Hematopoietic multipotent progenitor cell treated with erythropoietin and hydrocortisone succinate and interleukin-3 and kit ligand, for 6 days (in vitro differentiated cells): Measurements from ENCODE around the gene ANKRD44.
A peak's percentile ranks its signal among the peaks of the same experiment; 100 is the strongest.

Experiments used
- DNase-seq: peaks from one replicate; pipeline ENCODE4 v3.0.0-alpha.2; 2015

Gene ANKRD44

DNA sequence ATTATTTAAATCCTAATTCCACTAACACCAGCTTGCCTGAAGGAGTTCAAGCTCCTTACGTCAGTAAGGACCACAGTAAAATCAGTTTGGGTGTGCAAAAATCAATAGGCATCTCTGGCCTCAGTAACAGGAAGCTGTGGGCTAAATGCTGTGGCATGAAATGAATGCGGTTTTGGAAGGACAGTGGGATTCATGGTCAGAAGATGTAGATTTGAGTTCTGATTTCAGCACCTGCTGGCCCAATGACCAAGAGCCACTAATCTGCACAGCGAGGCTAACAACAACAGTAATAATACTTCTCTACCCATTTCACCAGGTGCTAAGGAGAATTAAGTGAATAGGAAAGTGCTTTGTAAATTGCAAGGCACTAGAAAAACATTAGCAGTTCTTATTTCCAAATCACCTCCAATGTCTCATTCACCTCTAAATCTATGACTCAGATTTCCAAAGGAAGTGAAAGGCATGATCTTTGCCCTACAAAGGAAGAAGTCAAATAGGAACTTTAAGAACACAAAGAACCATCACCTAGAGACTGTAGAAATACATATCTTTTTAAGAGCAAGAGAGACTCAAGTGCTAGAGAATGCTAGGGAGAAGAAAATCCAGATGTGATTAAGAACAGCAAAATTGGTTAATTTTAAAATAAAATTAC lies 172.6 kb downstream of the ANKRD44 start:
- no peak for DNase-seq

DNA sequence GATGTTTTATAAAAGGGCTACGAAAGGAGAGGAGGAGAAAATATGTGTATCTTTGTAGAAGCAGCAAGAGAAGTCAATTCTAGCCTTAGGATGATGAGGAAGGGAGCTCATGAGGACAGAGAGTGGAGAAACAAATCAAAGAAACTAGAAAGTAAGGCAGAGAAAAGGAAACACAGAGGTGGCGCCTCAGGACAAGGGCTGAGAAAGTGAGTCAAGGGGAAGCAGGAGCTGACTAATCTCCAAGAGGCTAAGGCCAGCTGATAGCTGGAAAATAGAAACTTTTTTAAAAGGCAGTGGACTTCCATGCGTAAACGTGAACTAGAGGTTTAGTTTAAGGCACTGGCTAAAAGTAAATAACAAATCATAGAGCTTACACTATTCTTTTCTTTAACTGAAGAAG lies 173.3 kb downstream of the ANKRD44 start:
- DNase-seq = no peak

DNA sequence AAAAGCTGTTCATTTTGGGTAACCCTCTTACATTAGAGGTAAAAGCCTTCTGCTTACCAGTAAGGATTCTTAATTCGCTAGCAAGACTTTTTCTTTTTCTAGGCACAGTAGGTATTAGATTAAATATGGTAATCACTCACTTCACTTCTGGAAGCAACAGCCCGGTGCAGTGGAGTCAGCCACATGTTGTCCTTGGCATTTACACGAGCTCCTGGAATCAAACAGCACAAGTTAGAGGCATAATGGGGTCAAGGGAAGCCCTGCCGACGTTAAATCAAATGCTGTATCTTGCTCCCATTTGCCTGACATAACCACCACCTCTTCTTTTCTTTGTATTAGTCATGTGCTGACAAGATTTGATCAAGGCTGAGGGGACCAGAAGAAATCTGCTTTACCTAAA lies 174.1 kb downstream of the ANKRD44 start:
- no peak for DNase-seq

- DNase-seq = no peak
Measured at GRCh38 chr2:197135806-197136205, 174.8 kb downstream of the ANKRD44 start.

DNA sequence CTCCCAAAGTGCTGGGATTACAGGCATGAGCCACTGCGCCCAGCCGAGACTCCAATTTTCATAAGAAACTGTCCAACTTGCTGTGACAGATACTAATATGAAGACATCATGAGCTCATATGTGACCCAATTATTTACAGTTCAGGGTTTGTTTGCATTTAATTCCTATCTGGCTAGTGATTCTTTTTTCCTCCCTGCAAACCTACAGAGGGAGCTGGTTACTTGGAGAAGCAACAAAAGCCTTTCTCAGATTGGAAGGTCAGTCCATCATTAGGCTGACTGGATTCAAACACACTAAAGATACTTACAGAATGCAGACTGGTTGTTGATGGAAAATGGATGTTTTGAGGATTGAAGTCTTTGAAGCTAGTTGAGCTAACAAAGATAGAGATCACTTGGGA lies 176.4 kb downstream of the ANKRD44 start:
- DNase-seq = no peak

DNA sequence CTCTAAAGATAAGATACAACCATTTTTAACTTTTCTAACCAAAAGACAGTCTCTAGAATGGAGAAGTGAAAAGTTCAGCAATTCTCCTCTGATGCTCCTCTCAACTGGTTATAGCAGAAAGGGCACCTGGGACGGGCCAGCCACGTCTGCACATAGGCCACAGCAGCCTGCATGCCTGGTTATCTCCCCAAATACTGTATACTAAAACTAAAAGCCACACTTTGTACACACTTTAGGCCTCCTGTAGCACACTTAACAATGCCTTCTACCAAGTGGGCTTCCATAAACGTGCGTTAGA lies 179.1 kb downstream of the ANKRD44 start:
- DNase-seq = no peak

- no peak for DNase-seq
Measured at GRCh38 chr2:197130318-197130717, 180.3 kb downstream of the ANKRD44 start.

DNA sequence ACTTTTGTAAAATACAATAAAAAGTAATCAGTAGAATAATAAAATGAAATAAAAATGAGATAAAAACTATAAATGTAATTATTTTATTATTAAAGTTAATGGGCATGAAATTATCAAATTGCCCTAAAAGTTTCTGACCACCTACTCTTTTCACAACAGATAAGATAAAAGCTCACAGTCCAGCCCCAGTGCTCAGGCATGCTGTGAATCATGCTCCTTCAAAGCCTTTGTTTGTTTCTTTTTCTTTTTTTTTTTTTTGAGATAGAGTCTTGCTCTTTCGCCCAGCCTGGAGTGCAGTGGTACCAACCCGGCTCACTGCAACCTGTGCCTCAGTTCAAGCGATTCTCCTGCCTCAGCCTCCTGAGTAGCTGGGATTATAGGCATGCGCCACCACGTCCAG lies 181.7 kb downstream of the ANKRD44 start:
- no peak for DNase-seq

- DNase-seq = no peak
Measured at GRCh38 chr2:197128126-197128525, 182.5 kb downstream of the ANKRD44 start.

DNA sequence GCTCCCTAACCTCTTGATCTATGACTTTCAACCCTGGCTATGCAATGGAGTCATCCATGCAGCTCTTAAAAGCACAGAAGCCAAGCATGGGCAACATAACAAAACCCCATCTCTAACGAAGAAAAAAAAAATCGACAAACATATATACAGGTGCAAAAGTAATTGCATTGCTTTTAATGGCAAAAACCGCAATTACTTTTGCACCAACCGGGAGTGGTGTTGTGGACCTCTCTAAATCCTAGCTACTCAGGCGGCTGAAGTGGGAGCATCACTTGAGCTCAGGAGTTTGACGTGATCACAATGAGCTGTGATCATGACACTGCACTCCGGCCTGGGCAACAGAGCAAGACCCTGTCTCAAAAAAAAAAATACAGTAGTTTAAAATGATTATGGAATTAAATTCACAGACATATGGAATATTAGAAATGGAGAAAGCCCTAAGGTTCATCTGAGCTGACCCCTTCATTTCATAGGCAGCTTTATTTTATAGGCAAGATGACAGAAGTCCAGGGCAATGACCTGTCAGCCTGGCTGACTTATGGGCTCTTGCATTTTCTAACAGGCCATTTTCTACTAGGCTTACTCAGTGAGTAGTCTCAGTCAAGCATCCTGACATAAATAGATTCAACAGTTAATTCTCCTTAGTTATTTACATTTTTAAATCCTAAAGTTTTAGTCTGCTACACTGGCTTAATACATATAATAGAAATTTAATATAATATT lies 183.8 kb downstream of the ANKRD44 start:
- DNase-seq = no peak

DNA sequence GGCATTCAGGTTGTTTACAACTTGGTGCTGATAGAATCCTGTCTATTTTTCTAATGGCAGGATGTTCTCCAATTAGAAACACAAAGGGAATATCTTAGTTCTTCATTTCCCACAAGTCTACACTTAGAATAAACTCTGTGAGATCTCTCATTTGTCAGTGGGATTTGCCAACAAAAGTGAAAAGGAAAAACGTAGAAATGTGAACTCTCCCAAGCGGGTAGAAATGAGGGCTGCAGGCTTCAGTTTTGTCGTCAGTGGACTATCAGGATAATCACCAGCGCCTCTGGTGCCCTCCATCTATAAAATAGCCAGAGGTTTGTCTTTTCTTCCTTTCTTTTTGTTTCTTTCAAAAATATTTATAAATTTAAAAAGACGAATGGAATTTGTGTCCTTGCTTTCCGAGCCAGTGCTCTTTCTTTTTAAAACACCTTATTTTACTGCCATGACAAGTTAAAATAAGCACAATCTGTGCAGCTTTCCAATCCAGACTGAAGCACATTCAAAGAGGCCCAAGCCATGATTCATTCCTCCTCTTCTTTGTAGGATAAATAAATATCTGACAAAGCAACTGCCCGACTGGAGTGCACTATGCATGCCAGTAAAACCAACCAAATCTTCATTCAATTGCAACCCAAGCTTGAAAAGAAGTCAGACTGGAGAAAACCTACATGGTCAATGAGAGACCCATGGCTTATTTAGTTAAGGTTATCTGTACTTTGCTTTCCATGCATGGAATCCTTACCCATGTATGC lies 185.8 kb downstream of the ANKRD44 start:
- DNase-seq = no peak

- DNase-seq = no peak
Measured at GRCh38 chr2:197122821-197123220, 187.8 kb downstream of the ANKRD44 start.

DNA sequence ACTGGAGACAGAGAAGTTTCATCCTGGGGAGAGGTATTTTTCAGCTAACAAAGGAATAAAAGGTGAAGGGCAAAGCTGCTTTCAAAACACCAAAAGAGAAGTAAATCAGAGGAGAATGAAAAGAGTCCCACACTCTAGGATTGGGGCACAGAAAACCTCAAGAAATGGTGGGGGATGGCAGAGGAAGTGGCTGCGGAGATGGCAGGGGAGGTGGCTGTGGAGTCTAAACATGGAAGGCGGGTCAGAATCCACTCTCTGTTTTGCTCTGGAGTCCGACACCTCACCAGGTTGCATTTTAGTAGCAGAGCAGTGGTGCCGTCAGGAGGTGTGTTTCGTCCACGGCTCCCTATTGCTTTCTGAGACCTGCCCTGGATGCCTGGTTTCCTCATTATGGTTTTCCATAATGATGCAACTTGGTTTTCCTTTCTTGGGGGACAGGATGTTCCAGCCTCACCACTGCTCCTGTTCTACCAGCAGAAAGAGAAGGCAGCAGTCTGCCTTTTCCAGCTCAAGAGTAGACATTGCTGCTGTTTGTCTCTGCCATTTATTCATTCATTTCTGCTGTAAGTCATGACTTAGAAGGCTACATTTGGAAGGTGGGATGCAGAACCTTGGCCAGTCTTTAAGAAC lies 188.7 kb downstream of the ANKRD44 start:
- no peak for DNase-seq

DNA sequence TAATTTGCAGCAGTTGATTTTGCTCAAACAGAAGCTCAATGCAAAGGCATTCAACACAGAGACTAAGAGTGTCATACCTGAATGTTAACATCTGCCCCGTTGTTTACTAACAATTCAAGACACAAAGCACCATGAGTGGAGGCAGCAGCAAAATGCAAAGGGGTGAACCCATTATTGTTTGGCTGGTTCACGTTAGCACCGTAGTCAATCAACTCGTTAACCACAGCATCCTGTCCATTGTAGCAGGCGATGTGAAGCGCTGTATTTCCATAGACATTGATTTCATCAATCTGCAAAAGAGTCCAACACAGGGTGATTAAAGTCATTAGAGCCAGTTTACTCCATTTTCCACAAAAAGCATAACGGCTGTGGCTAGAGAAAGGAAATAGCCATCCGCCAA lies 189.3 kb downstream of the ANKRD44 start:
- DNase-seq = no peak

DNA sequence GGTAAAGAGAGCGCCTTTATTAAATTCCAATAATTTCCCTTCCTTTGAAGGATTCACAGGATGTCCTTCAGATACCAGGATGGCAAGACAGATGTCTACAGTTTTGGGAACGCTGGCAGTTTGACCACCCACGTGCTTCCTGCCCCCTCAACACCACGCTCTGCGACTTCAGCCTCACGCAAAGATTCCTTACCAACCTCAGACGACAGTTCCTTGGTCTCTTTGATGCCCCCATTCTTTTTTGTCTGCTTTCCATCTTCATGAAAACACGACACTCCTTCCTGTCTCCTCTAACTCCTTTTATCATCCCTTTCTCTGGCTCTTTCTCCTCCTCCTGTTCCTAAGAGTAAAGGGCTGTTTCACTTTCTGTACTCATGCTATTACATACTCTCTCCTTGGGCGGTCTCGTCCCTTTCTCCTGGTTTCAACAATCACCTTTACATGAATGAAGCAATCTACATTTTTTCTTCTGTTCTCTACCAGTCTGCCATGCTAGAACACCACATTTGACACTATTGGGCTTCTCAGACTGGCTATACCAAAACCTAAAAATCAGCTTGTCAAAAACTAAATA lies 194.2 kb downstream of the ANKRD44 start:
- DNase-seq = no peak

GRCh38 chr2:197115325-197115724 lies 195.3 kb downstream of the ANKRD44 start:
- DNase-seq = no peak

DNA sequence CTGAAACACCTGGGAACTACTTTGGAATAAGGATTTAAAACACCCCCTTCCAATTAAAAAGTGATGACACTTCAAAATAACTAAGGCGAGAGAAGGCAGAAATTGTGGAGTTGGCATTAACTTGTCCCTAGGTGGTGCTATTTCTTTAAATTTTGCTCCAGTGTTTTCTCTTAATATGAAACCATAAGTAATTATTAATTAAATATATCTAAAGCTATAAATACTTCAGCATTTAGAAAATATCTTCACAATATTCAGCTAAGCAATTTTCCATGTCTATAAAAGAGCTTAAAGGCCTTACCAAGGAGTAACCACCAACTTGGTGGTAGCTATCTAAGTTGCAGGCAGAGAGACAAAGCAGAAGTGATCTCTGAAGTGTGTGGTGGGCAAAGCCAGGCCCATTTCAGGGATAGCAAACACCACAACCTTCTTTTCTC lies 197.3 kb downstream of the ANKRD44 start:
- peak; percentile 71 for DNase-seq

DNA sequence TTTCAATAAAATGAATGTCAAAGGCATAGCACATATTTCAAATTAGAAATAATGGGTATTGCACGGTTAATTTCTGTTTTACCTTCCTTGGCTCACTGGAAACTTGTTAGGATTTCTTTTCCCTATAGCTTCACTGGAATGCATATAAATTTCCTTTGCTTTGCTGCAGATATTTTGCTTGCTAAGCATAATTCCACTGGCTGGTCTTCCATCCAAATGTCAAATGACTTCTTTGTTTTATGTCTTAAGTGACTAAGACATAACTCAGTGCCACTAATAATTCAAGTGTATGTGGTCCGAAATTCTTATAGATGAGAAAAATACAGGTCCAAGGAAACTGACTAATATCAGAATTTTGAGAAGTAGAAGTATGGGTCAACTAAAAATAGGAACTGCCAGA lies 201.3 kb downstream of the ANKRD44 start:
- DNase-seq = no peak

- DNase-seq = no peak
Measured at GRCh38 chr2:197108758-197109157, 201.8 kb downstream of the ANKRD44 start.

DNA sequence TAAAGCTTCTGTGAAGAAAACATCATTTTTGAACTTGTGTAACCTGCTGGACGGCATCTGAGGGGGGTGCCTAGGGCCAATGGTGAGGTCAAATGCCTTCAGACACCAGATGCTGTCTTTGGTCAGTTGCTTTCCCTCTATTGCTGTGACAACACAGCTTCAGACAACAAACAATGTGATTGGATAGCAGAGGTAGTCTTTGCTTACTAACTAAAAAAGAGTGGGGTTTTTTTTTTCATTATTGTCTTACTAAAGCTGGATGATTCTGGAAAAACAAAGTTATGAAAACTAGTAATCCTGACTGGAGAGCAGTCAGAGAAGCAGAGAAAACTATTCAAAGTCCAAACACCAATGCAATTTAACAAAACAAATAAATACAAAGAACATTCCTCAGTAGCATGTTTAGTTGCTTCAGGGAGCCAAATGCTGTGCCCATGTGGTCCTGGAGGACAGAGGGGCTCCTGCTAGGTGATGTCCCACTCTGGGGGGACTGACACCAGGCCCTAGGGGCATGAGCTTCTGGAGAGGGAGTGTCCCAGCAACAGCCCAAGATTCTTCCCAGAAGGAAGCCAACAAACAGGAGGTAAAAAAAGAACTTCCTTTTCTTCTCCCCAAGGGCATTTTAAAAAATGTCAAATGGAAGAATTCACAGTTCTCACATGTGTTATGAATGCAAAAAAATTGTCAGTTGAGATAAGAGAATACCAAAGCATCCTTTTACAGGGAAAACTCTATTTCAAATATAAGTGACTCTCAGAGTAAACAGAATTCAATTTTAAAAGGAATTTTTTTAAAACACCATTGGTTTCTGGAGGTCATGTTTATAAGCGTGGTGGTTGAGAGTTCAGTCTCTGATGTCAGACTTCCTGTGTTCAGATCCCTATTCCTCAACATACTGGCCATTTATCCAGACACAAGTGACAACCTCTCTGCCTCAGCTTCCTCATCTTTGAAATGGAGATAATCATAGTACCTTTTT lies 203.0 kb downstream of the ANKRD44 start:
- DNase-seq = no peak

GRCh38 chr2:197103363-197103762 lies 207.2 kb downstream of the ANKRD44 start:
- no peak for DNase-seq

DNA sequence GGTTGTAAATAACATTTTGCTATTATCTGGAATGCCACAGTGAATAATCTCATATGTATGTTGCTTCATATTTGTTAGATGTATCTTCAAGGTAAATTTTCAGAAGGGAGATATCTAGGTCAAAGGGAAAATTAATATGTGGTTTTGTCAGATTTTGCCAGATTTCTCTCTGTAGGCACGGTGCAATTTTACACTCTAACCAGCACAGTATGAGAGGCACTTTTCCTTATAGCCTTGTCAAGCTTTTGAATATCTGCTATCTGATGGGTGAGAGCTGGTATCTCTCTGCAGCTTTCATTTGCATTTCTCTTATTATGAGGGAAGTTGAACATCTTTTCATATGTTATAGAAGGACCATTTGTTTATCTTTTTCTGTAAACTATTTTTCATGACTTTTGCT lies 208.3 kb downstream of the ANKRD44 start:
- DNase-seq = no peak
